ENCODE results near the gene MORN4.

The MORN4 gene

GRCh38 chr10:97573021-97573420, 60.3 kb downstream of the MORN4 start:
- no peak for DNase-seq (ENCODE audit: low spot score)

- peak; percentile 86 for DNase-seq (ENCODE audit: low spot score)
Observed at GRCh38 chr10:97572214-97572989, 60.9 kb downstream of the MORN4 start, which contains the start of gene ANKRD2. TSS of gene ANKRD2 (plus strand) at chr10:97572779. CDS start at chr10:97572789, 10 bp downstream.

- DNase-seq (ENCODE audit: low spot score) = no peak
Observed at GRCh38 chr10:97571622-97572021, 61.7 kb downstream of the MORN4 start.

DNA sequence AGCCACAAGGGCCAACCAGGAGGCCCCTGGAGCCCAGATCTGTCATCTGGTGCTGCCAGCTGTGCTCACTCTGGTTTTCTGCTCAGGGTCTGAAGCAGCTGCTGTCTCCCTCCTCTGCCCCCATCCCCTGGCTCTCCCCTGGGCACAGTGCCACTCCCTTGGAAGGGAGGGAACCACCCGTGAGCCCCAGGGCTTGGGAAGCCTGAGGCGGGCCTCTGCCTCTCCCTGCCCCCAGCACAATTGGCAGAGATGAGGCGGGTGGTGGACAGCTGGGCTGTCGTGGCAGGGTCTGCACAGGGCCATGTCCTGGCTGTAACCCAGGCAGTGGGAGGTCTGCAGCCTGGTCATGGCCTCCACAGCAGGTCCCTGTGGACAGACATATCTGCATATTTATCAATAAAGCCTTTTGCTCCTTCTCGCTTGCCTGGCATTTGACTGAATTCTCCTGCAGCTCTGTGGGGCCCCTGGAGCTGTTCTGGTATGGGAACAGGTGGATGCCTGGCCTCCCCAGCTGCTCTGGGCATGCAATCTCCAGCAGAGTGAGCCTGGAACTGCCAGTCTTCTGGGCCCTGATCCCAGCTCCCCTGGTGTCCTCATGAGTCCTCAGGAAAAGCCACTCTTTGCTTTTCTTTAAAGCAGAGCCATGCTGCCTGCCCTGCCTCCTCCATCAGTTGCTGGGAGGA, 62.4 kb downstream of the MORN4 start:
- DNase-seq (ENCODE audit: low spot score) = no peak

GRCh38 chr10:97570146-97570788, 63.0 kb downstream of the MORN4 start:
- no peak for DNase-seq (ENCODE audit: low spot score)

DNA sequence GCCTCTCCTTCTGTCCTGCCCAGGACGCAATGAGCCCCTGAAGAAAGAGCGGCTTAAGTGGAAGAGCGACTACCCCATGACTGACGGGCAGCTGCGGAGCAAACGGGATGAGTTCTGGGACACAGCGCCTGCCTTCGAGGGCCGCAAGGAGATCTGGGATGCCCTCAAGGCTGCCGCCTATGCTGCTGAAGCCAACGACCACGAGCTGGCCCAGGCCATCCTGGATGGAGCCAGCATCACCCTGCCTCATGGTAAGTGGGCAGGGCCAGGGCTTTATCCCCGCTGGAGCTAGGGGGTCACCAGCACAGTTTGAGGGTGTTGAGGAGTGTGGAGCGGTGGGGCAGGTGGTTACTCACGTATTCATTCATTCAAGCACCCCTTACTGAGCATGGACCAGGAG, 65.4 kb downstream of the MORN4 start:
- no peak for DNase-seq (ENCODE audit: low spot score)

GRCh38 chr10:97566336-97566996, 66.8 kb downstream of the MORN4 start:
- no peak for DNase-seq (ENCODE audit: low spot score)

DNA sequence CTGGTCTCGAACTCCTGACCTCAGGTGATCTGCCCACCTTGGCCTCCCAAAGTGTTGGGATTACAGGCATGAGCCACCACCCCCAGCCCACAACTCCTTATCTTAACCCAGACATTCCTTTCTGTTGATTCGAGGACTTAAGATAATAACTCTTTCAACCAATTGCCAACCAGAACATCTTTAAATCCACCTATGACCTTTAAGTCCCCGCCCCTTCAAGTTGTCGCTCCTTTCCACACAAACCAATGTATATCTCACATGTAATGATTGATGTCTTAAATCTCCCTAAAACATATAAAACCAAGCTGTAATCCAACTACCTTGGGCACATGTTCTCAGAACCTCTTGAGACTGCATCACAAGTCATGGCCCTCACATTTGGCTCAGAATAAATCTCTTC, 68.5 kb downstream of the MORN4 start:
- no peak for DNase-seq (ENCODE audit: low spot score)
